SK-N-SH (cell line): ENCODE data around the gene PCYT1A. TPM values are rescaled to one million over a fixed set of nuclear protein-coding genes. Genes with fewer than 3 reads are reported as not detected.

Source experiments
- CTCF ChIA-PET: fragments of 300-600, 350-600 bp; formaldehyde crosslinking; extraction: SDS; loops from one replicate; lab custom pipeline; 2021; lab: Yijun Ruan, JAX
- POLR2A ChIA-PET: fragments of 350-600 bp; sonication (Branson Sonifier 250); formaldehyde crosslinking; extraction: SDS; loops from one replicate; lab custom pipeline; 2020; ENCODE audit warnings: antibody characterized with exemption, inconsistent platforms; lab: Yijun Ruan, JAX
- DNase-seq: peaks from one replicate; pipeline ENCODE4 v3.0.0; 2012
- H2AFZ ChIP-seq: fragments of 200-600 bp; sonication (generic); 2 replicates; pipeline ENCODE4 v1.8.1; 2016; ENCODE audit warnings: antibody characterized with exemption, mild to moderate bottlenecking, low read depth
- H3F3A ChIP-seq: fragments of 200-600 bp; sonication (generic); replicated peaks from 2 replicates; pipeline ENCODE3; 2016; ENCODE audit warnings: antibody characterized with exemption, mild to moderate bottlenecking; ENCODE audit not compliant: insufficient read depth
- H3K27ac ChIP-seq, 2 experiments: fragments of 200-500 bp in 1 of 2; fragments of 200-600 bp in 1 of 2; sonication (Bioruptor generic) in 1 of 2; sonication (generic), shearing (Covaris generic) in 1 of 2; 2 replicates each; pipeline versions ENCODE4 v1.5.1 to v1.6.1; 2014 to 2016; ENCODE audit warnings: low read depth in 2 of 2, inconsistent platforms in 1 of 2, low read length in 1 of 2, mild to moderate bottlenecking in 1 of 2, mixed read lengths in 1 of 2
- H3K27me3 ChIP-seq: fragments of 200-600 bp; sonication (generic), shearing (Covaris generic); 2 replicates; pipeline ENCODE4 v1.6.1; 2016; ENCODE audit warnings: mixed run types; ENCODE audit not compliant: insufficient read depth
- H3K36me3 ChIP-seq, 2 experiments: fragments of 200-500 bp in 1 of 2; fragments of 200-600 bp in 1 of 2; sonication (Bioruptor generic) in 1 of 2; sonication (generic) in 1 of 2; replicated peaks in 1 of 2; 2 replicates each; pipeline versions ENCODE3 to v1.5.1; 2014 to 2016; ENCODE audit warnings: low read length in 1 of 2, mild to moderate bottlenecking in 1 of 2; ENCODE audit not compliant: insufficient read depth in 2 of 2, control insufficient read depth in 1 of 2
- H3K4me1 ChIP-seq, 2 experiments: fragments of 200-500 bp in 1 of 2; fragments of 200-600 bp in 1 of 2; sonication (Bioruptor generic) in 1 of 2; sonication (generic), shearing (Covaris generic) in 1 of 2; 2 replicates each; pipeline versions ENCODE4 v1.5.1 to v1.6.1; 2014 to 2016; ENCODE audit warnings: low read depth in 1 of 2, low read length in 1 of 2, mixed run types in 1 of 2; ENCODE audit not compliant: insufficient read depth in 2 of 2, control insufficient read depth in 1 of 2
- H3K4me2 ChIP-seq: fragments of 200-600 bp; sonication (generic), shearing (Covaris generic); 2 replicates; pipeline ENCODE4 v1.6.1; 2017; ENCODE audit warnings: mixed run types
- H3K4me3 ChIP-seq, 2 experiments: fragments of 200-500 bp in 1 of 2; fragments of 200-600 bp in 1 of 2; sonication (Bioruptor generic) in 1 of 2; sonication (generic), shearing (Covaris generic) in 1 of 2; 2 replicates each; pipeline versions ENCODE4 v1.5.1 to v1.8.1; 2014 to 2016; ENCODE audit warnings: low read depth in 2 of 2, inconsistent platforms in 1 of 2, low read length in 1 of 2, mild to moderate bottlenecking in 1 of 2, mixed read lengths in 1 of 2, moderate library complexity in 1 of 2
- H3K79me2 ChIP-seq: fragments of 200-600 bp; sonication (generic); 2 replicates; pipeline ENCODE4 v1.8.1; 2017; ENCODE audit warnings: mild to moderate bottlenecking; ENCODE audit not compliant: insufficient read depth
- H3K9ac ChIP-seq: fragments of 200-600 bp; sonication (generic); 2 replicates; pipeline ENCODE4 v1.6.1; 2017; ENCODE audit warnings: mixed run types
- H3K9me2 ChIP-seq: fragments of 200-600 bp; sonication (generic); 2 replicates; pipeline ENCODE4 v1.6.1; 2017; ENCODE audit warnings: mixed run types
- H3K9me3 ChIP-seq: fragments of 200-600 bp; sonication (generic); 2 replicates; pipeline ENCODE4 v1.6.1; 2017; ENCODE audit warnings: mixed run types, mild to moderate bottlenecking, moderate library complexity
- H4K20me1 ChIP-seq: fragments of 200-600 bp; sonication (generic); 2 replicates; pipeline ENCODE4 v1.6.1; 2017; ENCODE audit warnings: mild to moderate bottlenecking, mixed run types; ENCODE audit not compliant: insufficient read depth
- CHD2 ChIP-seq: fragments of 150-350 bp; IDR thresholded peaks from 2 replicates; pipeline ENCODE4 v1.6.1; 2018; ENCODE audit warnings: low read length; ENCODE audit not compliant: partially characterized antibody
- ELF1 ChIP-seq: IDR thresholded peaks from 2 replicates; pipeline ENCODE4 v1.4.0; 2012
- EP300 ChIP-seq, 2 experiments: IDR thresholded peaks; 2 replicates each; pipeline versions ENCODE4 v1.4.0 to v1.6.1; 2012; ENCODE audit warnings: borderline replicate concordance in 1 of 2, low read depth in 1 of 2, low read length in 1 of 2
- EZH2phosphoT487 ChIP-seq: fragments of 200-600 bp; sonication (generic); IDR thresholded peaks from 2 replicates; pipeline ENCODE4 v1.6.1; 2017; ENCODE audit warnings: low read depth, mixed run types, mild to moderate bottlenecking, antibody characterized with exemption, moderate library complexity, borderline replicate concordance
- FOXM1 ChIP-seq: IDR thresholded peaks from 2 replicates; pipeline ENCODE4 v1.4.0; 2012; ENCODE audit warnings: low read depth, mild to moderate bottlenecking
- GABPA ChIP-seq: IDR thresholded peaks from 2 replicates; pipeline ENCODE4 v1.4.0; 2012; ENCODE audit warnings: low read depth, mild to moderate bottlenecking
- GATA2 ChIP-seq: sonication (generic); formaldehyde crosslinking; IDR thresholded peaks from 2 replicates; pipeline ENCODE4 v1.5.0; 2020; ENCODE audit warnings: mild to moderate bottlenecking, missing genetic modification reagents
- MEF2A ChIP-seq: IDR thresholded peaks from 2 replicates; pipeline ENCODE4 v1.4.0; 2012; ENCODE audit warnings: low read depth, borderline replicate concordance
- MXI1 ChIP-seq: IDR thresholded peaks from 2 replicates; pipeline ENCODE4 v1.6.1; 2012; ENCODE audit warnings: mild to moderate bottlenecking, low read depth, low read length, improper control_type of control experiment
- NFIC ChIP-seq: IDR thresholded peaks from 2 replicates; pipeline ENCODE4 v1.4.0; 2012; ENCODE audit warnings: borderline replicate concordance
- NRF1 ChIP-seq: IDR thresholded peaks from 2 replicates; pipeline ENCODE4 v1.6.1; 2012; ENCODE audit warnings: low read depth, mild to moderate bottlenecking, low read length
- PBX3 ChIP-seq: IDR thresholded peaks from 2 replicates; pipeline ENCODE4; 2012
- POLR2AphosphoS5 ChIP-seq: IDR thresholded peaks from 2 replicates; pipeline ENCODE4 v1.6.1; 2012; ENCODE audit warnings: low read depth, low read length
- RCOR1 ChIP-seq: fragments of 150-350 bp; IDR thresholded peaks from 2 replicates; pipeline ENCODE4 v1.6.1; 2017; ENCODE audit warnings: antibody characterized with exemption, low read length
- RXRA ChIP-seq: IDR thresholded peaks from 2 replicates; pipeline ENCODE4 v1.4.0; 2012; ENCODE audit warnings: low read depth, mild to moderate bottlenecking, borderline replicate concordance
- SIN3A ChIP-seq: IDR thresholded peaks from 2 replicates; pipeline ENCODE4 v1.6.1; 2012; ENCODE audit warnings: low read depth, mild to moderate bottlenecking, low read length, moderate library complexity, borderline replicate concordance
- TAF1 ChIP-seq: IDR thresholded peaks from 2 replicates; pipeline ENCODE4 v1.6.1; 2012; ENCODE audit warnings: low read depth, mild to moderate bottlenecking, low read length, moderate library complexity, borderline replicate concordance
- TCF12 ChIP-seq: IDR thresholded peaks from 2 replicates; pipeline ENCODE4 v1.4.0; 2012
- USF1 ChIP-seq: IDR thresholded peaks from 2 replicates; pipeline ENCODE4 v1.4.0; 2012; ENCODE audit warnings: low read depth, borderline replicate concordance
- WGBS: methylation state at CpG from one replicate; pipeline ENCODE4 v1.1.6; 2017; ENCODE audit warnings: low lambda C conversion rate; 5-methylcytosine and 5-hydroxymethylcytosine counted together
- polyA plus RNA-seq, 3 experiments: library from polyadenylated mRNA; depleted of rRNA; stranded (reverse); fragments of >200 nt; gene quantifications; 2 replicates each; pipeline ENCODE4 v1.2.3, GENCODE V29; 2012

Gene PCYT1A
- polyA plus RNA-seq, 1 of the 3 experiments (the other 2 are of a cell fraction) = 45.9 TPM

GRCh38 chr3:196197524-196197923, 90.0 kb downstream of the PCYT1A start:
- Histone ChIP-seq H3K79me2 (no peaks in the 10 kb centered on the region), H3K36me3 (no peaks in the 10 kb centered on the region), H3K27ac (no peak overlapping the region), H4K20me1 (no peaks in the 10 kb centered on the region), H3K9me2 (no peaks in the 10 kb centered on the region)
- TF ChIP-seq RXRA (no peak), RCOR1 (no peak), NFIC (no peak), SIN3A (no peak), TAF1 (no peak), GATA2 (no peak), TCF12 (no peak), GABPA (no peak), POLR2AphosphoS5 (no peak), FOXM1 (no peak), MEF2A (no peak), CHD2 (no peak), NRF1 (no peak), ELF1 (no peak), MXI1 (no peak), USF1 (no peak), PBX3 (no peak), EZH2phosphoT487 (no peak)
- TF ChIP-seq, all 33 proteins: peak for 0
- DNase-seq = peak; percentile 8
- no peaks in the 10 kb centered on the region for H3K27me3 ChIP-seq
- no peak overlapping the region for H2AFZ ChIP-seq
- ChIA-PET POLR2A (no interaction called here), CTCF (interaction anchor here (0.8 to 13.7 kb wide), 16 partner anchors 9 to 143 kb away, joined by 3 to 258 read pairs (median 8); no protein-coding TSS in a partner anchor)
- H3K4me1 ChIP-seq = peaks cover 0 to 22% of the 10 kb centered on the region in 2 experiments; a peak in 1 of 4 replicates
- H3F3A ChIP-seq = no peaks in the 10 kb centered on the region
- WGBS = 81% methylated on average over 10 of the region's 17 CpGs
- H3K9me3 ChIP-seq = no peaks in the 10 kb centered on the region
- H3K4me2 ChIP-seq = no peak overlapping the region
- no peak overlapping the region for H3K9ac ChIP-seq
- H3K4me3 ChIP-seq = no peak overlapping the region

GRCh38 chr3:196195664-196196265, 91.8 kb downstream of the PCYT1A start:
- Histone ChIP-seq H3K27me3 (no peaks in the 10 kb centered on the region), H3F3A (no peaks in the 10 kb centered on the region), H2AFZ (no peak overlapping the region), H3K36me3 (no peaks in the 10 kb centered on the region), H3K27ac (no peak overlapping the region), H3K4me2 (no peak overlapping the region), H3K4me3 (no peak overlapping the region), H3K9me2 (no peaks in the 10 kb centered on the region), H3K9me3 (no peaks in the 10 kb centered on the region)
- ChIA-PET CTCF (interaction anchor here (0.6 to 13.7 kb wide), 25 partner anchors 9 to 617 kb away, joined by 3 to 258 read pairs (median 4); no protein-coding TSS in a partner anchor), POLR2A (interaction anchor here (1.0 kb wide), 1 partner anchor 123 kb away, joined by 4 read pairs; no protein-coding TSS in a partner anchor)
- 79% methylated on average over 5 of the region's 14 CpGs for WGBS
- no peak for TF ChIP-seq EP300 (IDR thresholded peaks at IDR 0.05; ENCODE audit: borderline replicate concordance in 1 of 2, low read depth in 1 of 2, low read length in 1 of 2)
- TF ChIP-seq EZH2phosphoT487 = no peak
- no peak for TF ChIP-seq SIN3A
- no peak for TF ChIP-seq GABPA
- TF ChIP-seq, all 33 proteins: peak for 0
- Histone ChIP-seq H3K9ac (no peak overlapping the region), H3K79me2 (no peaks in the 10 kb centered on the region), H3K4me1 (peaks cover 0 to 28% of the 10 kb centered on the region in 2 experiments; a peak in 1 of 4 replicates), H4K20me1 (no peaks in the 10 kb centered on the region)
- DNase-seq = no peak
